CD8-positive, alpha-beta memory T cell (primary cell): ENCODE results near the gene PRSS22. TPM values are rescaled to one million over a fixed set of nuclear protein-coding genes. Genes with fewer than 3 reads are reported as not detected.

ENCODE experiments used
- CTCF ChIA-PET: fragments of 350-600 bp; sonication (Branson Sonifier 250); formaldehyde crosslinking; loops from one replicate; lab custom pipeline; 2021; ENCODE audit warnings: antibody characterized with exemption; lab: Charles Lee
- POLR2A ChIA-PET: fragments of 350-600 bp; sonication (Branson Sonifier 250); formaldehyde crosslinking; loops from one replicate; lab custom pipeline; 2021; ENCODE audit warnings: antibody characterized with exemption; lab: Charles Lee
- DNase-seq, 5 donors: peaks; one replicate each; pipeline versions ENCODE4 v3.0.0 to v3.0.0-alpha.2; 2020 to 2022; ENCODE audit warnings: mixed read lengths in 1 of 5
- H3K27ac ChIP-seq: one replicate; pipeline ENCODE4 v1.7.0; 2013; ENCODE audit warnings: low read depth, mild to moderate bottlenecking, low read length, moderate library complexity
- H3K27me3 ChIP-seq: 2 replicates; pipeline ENCODE4 v1.7.0; 2013; ENCODE audit warnings: low read length, mild to moderate bottlenecking; ENCODE audit not compliant: insufficient read depth, poor library complexity, severe bottlenecking
- H3K36me3 ChIP-seq: 2 replicates; pipeline ENCODE4 v1.7.0; 2013; ENCODE audit warnings: mild to moderate bottlenecking, low read length, moderate library complexity; ENCODE audit not compliant: insufficient read depth
- H3K4me1 ChIP-seq: 2 replicates; pipeline ENCODE4 v1.7.0; 2013; ENCODE audit warnings: mild to moderate bottlenecking, low read length, moderate library complexity; ENCODE audit not compliant: insufficient read depth
- H3K4me3 ChIP-seq: 2 replicates; pipeline ENCODE4 v1.7.0; 2013; ENCODE audit warnings: mild to moderate bottlenecking, low read length
- H3K9me3 ChIP-seq: 2 replicates; pipeline ENCODE4 v1.7.0; 2013; ENCODE audit warnings: mild to moderate bottlenecking, low read length
- H3K27ac Mint-ChIP-seq, 8 donors: one replicate each; pipeline ENCODE4 v1.8.0; 2020 to 2021; ENCODE audit warnings: mixed read lengths in 8 of 8, mild to moderate bottlenecking in 6 of 8, inconsistent platforms in 3 of 8, moderate library complexity in 3 of 8
- H3K27me3 Mint-ChIP-seq, 2 donors: one replicate each; pipeline ENCODE4 v1.8.0; 2020 to 2021; ENCODE audit warnings: mixed read lengths in 2 of 2, mild to moderate bottlenecking in 1 of 2, moderate library complexity in 1 of 2
- H3K36me3 Mint-ChIP-seq, 3 donors: one replicate each; pipeline ENCODE4 v1.8.0; 2020 to 2021; ENCODE audit warnings: mixed read lengths in 3 of 3, inconsistent platforms in 1 of 3, mild to moderate bottlenecking in 1 of 3
- H3K4me1 Mint-ChIP-seq, 3 donors: one replicate each; pipeline ENCODE4 v1.8.0; 2020 to 2021; ENCODE audit warnings: mixed read lengths in 3 of 3, inconsistent platforms in 1 of 3, mild to moderate bottlenecking in 1 of 3
- H3K4me3 Mint-ChIP-seq, 7 donors: one replicate each; pipeline ENCODE4 v1.8.0; 2020 to 2021; ENCODE audit warnings: mixed read lengths in 7 of 7, mild to moderate bottlenecking in 6 of 7, moderate library complexity in 4 of 7, inconsistent platforms in 2 of 7
- H3K9me3 Mint-ChIP-seq, 5 donors: one replicate each; pipeline ENCODE4 v1.8.0; 2020 to 2022; ENCODE audit warnings: mixed read lengths in 5 of 5, mild to moderate bottlenecking in 3 of 5, moderate library complexity in 2 of 5, inconsistent platforms in 1 of 5
- polyA plus RNA-seq: library from polyadenylated mRNA; unstranded; fragments of 300-500 nt; fragmentation: Illumina TruSeq; gene quantifications from one replicate; pipeline ENCODE4 v1.2.3, GENCODE V29; 2021
- total RNA-seq, 2 experiments: library from RNA; stranded (reverse); gene quantifications; one replicate each; pipeline ENCODE4 v1.2.3, GENCODE V29; 2021

The PRSS22 gene
- total and polyA plus RNA-seq, 3 experiments from 2014 or later = not detected

- H3K27me3 ChIP-seq = no peaks in the 10 kb centered on the region
- H3K27ac Mint-ChIP-seq = peak overlapping the region in 4 of 8 donors; percentile 15 to 79 (median 28)
- peaks cover 33% of the 10 kb centered on the region for H3K4me1 ChIP-seq
- peak in 1 of 5 donors; percentile 24 for DNase-seq
- peaks cover 0 to 10% of the 10 kb centered on the region in 2 donors for H3K27me3 Mint-ChIP-seq
- H3K9me3 ChIP-seq = no peaks in the 10 kb centered on the region
- POLR2A ChIA-PET = no interaction called here
- H3K36me3 ChIP-seq = no peaks in the 10 kb centered on the region
- H3K9me3 Mint-ChIP-seq = no peaks in the 10 kb centered on the region
- H3K4me3 ChIP-seq = no peak overlapping the region
- peaks cover 17 to 32% (median 25%) of the 10 kb centered on the region in 3 donors for H3K4me1 Mint-ChIP-seq
- CTCF ChIA-PET = no interaction called here
- no peak overlapping the region for H3K27ac ChIP-seq
- no peaks in the 10 kb centered on the region for H3K36me3 Mint-ChIP-seq
- H3K4me3 Mint-ChIP-seq = no peak overlapping the region
Observed at GRCh38 chr16:2836646-2837508, 21.1 kb downstream of the PRSS22 start.

DNA sequence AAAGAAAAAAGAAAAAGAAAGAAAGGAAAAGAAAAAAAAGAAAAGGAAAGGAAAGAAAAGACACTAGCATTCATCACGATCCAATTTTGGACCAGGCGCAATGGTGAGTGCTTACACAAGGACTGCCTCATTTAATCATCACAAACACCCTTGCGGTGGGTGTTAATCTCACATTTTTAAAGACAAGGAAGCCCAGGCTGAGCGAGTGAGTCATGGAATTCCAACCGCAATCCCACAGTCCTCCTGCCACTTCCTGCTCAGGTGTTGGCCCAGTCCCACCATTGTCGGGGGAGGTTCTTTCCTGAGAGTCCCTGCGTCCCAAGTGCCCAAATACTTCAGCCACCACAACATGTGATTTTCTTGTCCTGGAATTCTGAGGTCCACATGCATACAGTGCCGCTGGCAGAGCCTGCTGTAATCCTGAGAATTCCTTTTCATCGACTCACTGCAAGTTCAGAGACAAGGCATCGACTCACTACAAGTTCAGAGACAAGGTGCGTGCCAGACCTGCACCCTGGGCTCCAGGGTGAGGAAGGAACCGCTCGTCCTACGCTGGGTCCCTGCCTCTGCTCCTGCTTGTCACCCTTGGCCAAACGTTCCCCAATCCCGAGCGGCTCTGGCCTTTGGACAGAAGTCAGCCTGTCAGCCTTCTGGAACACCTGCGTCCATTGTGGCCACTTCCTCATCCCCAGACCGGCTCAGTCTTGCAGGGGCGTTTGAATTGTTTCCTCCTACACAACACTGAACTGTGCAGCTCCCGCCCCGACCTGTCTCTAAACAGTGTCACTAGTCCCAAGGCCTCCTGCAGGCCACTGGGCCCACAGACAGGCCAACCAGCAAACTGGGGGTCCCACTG, 22.1 kb downstream of the PRSS22 start:
- DNase-seq = no peak
- Histone ChIP-seq H3K4me3 (no peak overlapping the region), H3K4me1 (peaks cover 23% of the 10 kb centered on the region), H3K36me3 (no peaks in the 10 kb centered on the region), H3K27me3 (peaks cover under 1% of the 10 kb centered on the region), H3K9me3 (no peaks in the 10 kb centered on the region), H3K27ac (no peak overlapping the region)
- Mint-ChIP-seq H3K36me3 (no peaks in the 10 kb centered on the region), H3K9me3 (no peaks in the 10 kb centered on the region), H3K27ac (no peak overlapping the region), H3K4me3 (no peak overlapping the region), H3K27me3 (peaks cover 1 to 14% of the 10 kb centered on the region in 2 donors), H3K4me1 (peaks cover 11 to 22% (median 18%) of the 10 kb centered on the region in 3 donors)
- ChIA-PET CTCF (no interaction called here), POLR2A (no interaction called here)

DNA sequence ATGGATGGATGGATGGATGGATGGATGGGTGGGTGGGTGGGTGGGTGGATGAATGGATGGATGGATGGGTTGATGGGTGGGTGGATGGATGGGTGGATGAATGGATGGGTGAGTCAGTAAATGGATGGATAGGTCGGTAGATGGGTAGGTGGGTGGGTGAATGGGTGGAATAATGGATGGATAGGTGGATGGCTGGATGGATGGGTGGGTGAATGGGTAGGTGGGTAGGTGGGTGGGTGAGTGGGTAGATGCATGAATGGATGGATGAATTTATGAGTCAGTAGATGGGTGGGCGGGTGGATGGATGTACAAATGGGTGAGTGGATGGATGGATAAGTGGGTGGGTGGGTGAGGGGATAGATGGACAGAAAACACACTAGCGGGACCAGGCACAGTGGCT, 23.0 kb downstream of the PRSS22 start:
- Histone ChIP-seq H3K4me3 (no peak overlapping the region), H3K4me1 (peaks cover 14% of the 10 kb centered on the region), H3K9me3 (no peaks in the 10 kb centered on the region), H3K36me3 (no peaks in the 10 kb centered on the region), H3K27me3 (peaks cover 3% of the 10 kb centered on the region), H3K27ac (no peak overlapping the region)
- Mint-ChIP-seq H3K9me3 (no peaks in the 10 kb centered on the region), H3K27ac (no peak overlapping the region), H3K4me3 (no peak overlapping the region), H3K36me3 (no peaks in the 10 kb centered on the region), H3K27me3 (peaks cover 1 to 17% of the 10 kb centered on the region in 2 donors), H3K4me1 (peaks cover 11 to 16% (median 15%) of the 10 kb centered on the region in 3 donors)
- ChIA-PET POLR2A (no interaction called here), CTCF (no interaction called here)
- no peak for DNase-seq

GRCh38 chr16:2833776-2834175, 24.2 kb downstream of the PRSS22 start:
- no peaks in the 10 kb centered on the region for H3K9me3 Mint-ChIP-seq
- Histone ChIP-seq H3K4me1 (peaks cover 2% of the 10 kb centered on the region), H3K27ac (no peak overlapping the region), H3K4me3 (no peak overlapping the region), H3K36me3 (no peaks in the 10 kb centered on the region), H3K27me3 (peaks cover 3% of the 10 kb centered on the region), H3K9me3 (no peaks in the 10 kb centered on the region)
- peaks cover 1 to 17% of the 10 kb centered on the region in 2 donors for H3K27me3 Mint-ChIP-seq
- no peak for DNase-seq
- H3K36me3 Mint-ChIP-seq = no peaks in the 10 kb centered on the region
- no peak overlapping the region for H3K4me3 Mint-ChIP-seq
- peak overlapping the region in 1 of 8 donors; percentile 55 for H3K27ac Mint-ChIP-seq
- ChIA-PET CTCF (no interaction called here), POLR2A (no interaction called here)
- H3K4me1 Mint-ChIP-seq = peaks cover 5 to 7% (median 6%) of the 10 kb centered on the region in 3 donors

GRCh38 chr16:2831203-2831602, 26.8 kb downstream of the PRSS22 start:
- Histone ChIP-seq H3K36me3 (no peaks in the 10 kb centered on the region), H3K27ac (no peak overlapping the region), H3K4me1 (no peaks in the 10 kb centered on the region), H3K4me3 (no peak overlapping the region), H3K9me3 (no peaks in the 10 kb centered on the region), H3K27me3 (peaks cover 3% of the 10 kb centered on the region)
- Mint-ChIP-seq H3K4me3 (no peak overlapping the region), H3K4me1 (no peaks in the 10 kb centered on the region), H3K27me3 (peaks cover 1 to 18% of the 10 kb centered on the region in 2 donors), H3K36me3 (no peaks in the 10 kb centered on the region), H3K27ac (peak overlapping the region in 1 of 8 donors; percentile 6), H3K9me3 (no peaks in the 10 kb centered on the region)
- POLR2A ChIA-PET = no interaction called here
- CTCF ChIA-PET = interaction anchor here (0.6 kb wide), 1 partner anchor 1717 kb away, joined by 3 read pairs; no protein-coding TSS in a partner anchor
- DNase-seq = no peak

DNA sequence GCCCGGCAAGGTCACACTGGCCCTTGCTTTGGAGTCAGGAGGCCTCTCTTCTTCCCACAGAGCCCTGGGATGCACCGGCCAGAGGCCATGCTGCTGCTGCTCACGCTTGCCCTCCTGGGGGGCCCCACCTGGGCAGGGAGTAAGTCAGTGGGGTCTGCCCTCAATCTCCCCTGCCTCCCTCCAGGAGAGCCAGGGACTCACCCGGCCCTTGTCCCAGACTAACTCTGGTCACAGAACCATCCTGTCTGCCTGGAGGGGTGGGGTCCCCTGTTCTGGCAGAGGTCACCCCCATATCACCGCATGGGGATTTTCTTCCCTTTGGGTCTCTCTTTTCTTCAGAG, 27.6 kb downstream of the PRSS22 start:
- Mint-ChIP-seq H3K9me3 (no peaks in the 10 kb centered on the region), H3K4me3 (no peak overlapping the region), H3K27me3 (peaks cover 1 to 18% of the 10 kb centered on the region in 2 donors), H3K27ac (no peak overlapping the region), H3K36me3 (no peaks in the 10 kb centered on the region), H3K4me1 (no peaks in the 10 kb centered on the region)
- DNase-seq = no peak
- no peak overlapping the region for H3K27ac ChIP-seq
- no peaks in the 10 kb centered on the region for H3K4me1 ChIP-seq
- no peaks in the 10 kb centered on the region for H3K36me3 ChIP-seq
- ChIA-PET CTCF (no interaction called here), POLR2A (no interaction called here)
- H3K4me3 ChIP-seq = no peak overlapping the region
- peaks cover 3% of the 10 kb centered on the region for H3K27me3 ChIP-seq
- H3K9me3 ChIP-seq = no peaks in the 10 kb centered on the region

DNA sequence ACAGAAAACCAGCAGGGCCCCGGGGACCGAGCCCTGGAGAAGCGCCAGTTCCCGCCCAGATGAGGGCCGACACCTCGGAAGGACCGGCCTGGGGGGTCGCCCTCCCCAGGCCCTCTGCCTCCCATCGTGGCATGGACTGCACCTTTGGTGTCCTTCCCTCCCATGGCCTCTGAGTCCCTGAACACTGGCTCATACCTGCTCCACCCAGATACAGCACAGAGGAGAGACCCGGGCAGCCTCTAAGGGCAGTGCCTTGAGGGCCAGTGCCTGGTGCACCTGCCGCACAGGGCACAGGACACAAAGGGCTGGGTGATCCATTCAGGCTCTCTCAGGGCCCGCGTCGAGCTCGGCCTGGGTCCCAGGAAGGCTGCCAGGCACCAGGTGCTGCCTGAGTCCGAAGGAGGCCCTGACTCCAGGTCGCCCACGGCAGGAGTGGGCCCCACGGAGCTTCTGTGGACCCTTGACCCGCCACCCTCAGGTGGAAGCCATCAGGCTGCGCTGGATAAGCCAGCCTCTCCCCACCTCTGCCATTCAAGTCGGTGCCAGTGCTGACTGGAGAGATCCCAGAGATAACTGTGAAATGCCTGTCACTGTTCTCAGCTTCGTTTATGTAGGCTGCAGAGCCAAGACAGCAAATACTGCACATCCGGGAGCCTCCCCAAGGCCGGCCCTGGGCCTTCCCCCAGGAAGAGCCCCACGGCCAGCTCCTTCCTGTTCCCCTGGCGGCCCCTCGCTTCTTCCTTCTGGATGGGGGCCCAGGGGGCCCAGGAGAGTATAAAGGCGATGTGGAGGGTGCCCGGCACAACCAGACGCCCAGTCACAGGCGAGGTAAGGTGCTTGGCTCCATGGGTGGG, 28.2 kb downstream of the PRSS22 start, which contains the start of gene ZG16B:
Gene ZG16B, plus strand, starts transcription at position 803 of the 854 bp plus-strand sequence. CDS start 139 bp downstream, outside the sequence.
- no peaks in the 10 kb centered on the region for H3K36me3 ChIP-seq
- ChIA-PET POLR2A (no interaction called here), CTCF (no interaction called here)
- H3K4me3 ChIP-seq = no peak within 1 kb of the TSS
- H3K4me1 ChIP-seq = no peaks in the 10 kb centered on the region
- Mint-ChIP-seq H3K4me3 (no peak within 1 kb of the TSS), H3K27ac (peak within 1 kb of the TSS in 1 of 8 donors; percentile 6), H3K9me3 (no peaks in the 10 kb centered on the region), H3K27me3 (peaks cover 1 to 21% of the 10 kb centered on the region in 2 donors), H3K36me3 (no peaks in the 10 kb centered on the region), H3K4me1 (no peaks in the 10 kb centered on the region)
- no peak within 1 kb of the TSS for H3K27ac ChIP-seq
- peaks cover 3% of the 10 kb centered on the region for H3K27me3 ChIP-seq
- no peaks in the 10 kb centered on the region for H3K9me3 ChIP-seq
- no peak for DNase-seq
